Tibial artery (tissue), 4 donors: ENCODE data around the gene MRPL36.

Experiments used
- DNase-seq, 2 donors: peaks; one replicate each; pipeline ENCODE4 v3.0.0-alpha.2; 2019
- H3K27ac ChIP-seq, 2 donors: fragments of 200-600 bp; sonication (generic) in 1 of 2; 1 replicate in 1 of 2; 2 replicates in 1 of 2; pipeline ENCODE4 v1.5.1; 2018 to 2019; ENCODE audit warnings: mild to moderate bottlenecking in 1 of 2
- H3K27me3 ChIP-seq, 2 donors: fragments of 200-600 bp; sonication (generic) in 1 of 2; one replicate each; pipeline versions ENCODE4 v1.5.1 to v1.6.0; 2016 to 2019
- H3K36me3 ChIP-seq, 3 donors: fragments of 200-600 bp; sonication (generic) in 2 of 3; one replicate each; pipeline ENCODE4 v1.5.1; 2016 to 2019; ENCODE audit warnings: mild to moderate bottlenecking in 2 of 3
- H3K4me1 ChIP-seq, 4 donors: fragments of 200-600 bp; sonication (generic) in 2 of 4; 1 replicate in 3 of 4; 2 replicates in 1 of 4; pipeline ENCODE4 v1.5.1; 2016 to 2019
- H3K4me3 ChIP-seq, 2 donors: fragments of 200-600 bp; sonication (generic) in 1 of 2; 1 replicate in 1 of 2; 2 replicates in 1 of 2; pipeline ENCODE4 v1.5.1; 2018 to 2019; ENCODE audit warnings: mild to moderate bottlenecking in 2 of 2
- H3K9me3 ChIP-seq, 3 donors: fragments of 200-600 bp; sonication (generic) in 1 of 3; one replicate each; pipeline ENCODE4 v1.5.1; 2016 to 2019
- CTCF ChIP-seq, 2 experiments: fragments of 200-600 bp in 1 of 2; fragments of 450-650 bp in 1 of 2; IDR thresholded peaks; one replicate each; pipeline ENCODE4 v1.5.1; 2017 to 2019; ENCODE audit warnings: antibody characterized with exemption in 2 of 2, mild to moderate bottlenecking in 1 of 2, moderate library complexity in 1 of 2
- intact Hi-C: fragments of 100-400 bp; cut with DNase I; formaldehyde crosslinking; loops from one replicate; pipeline ENCODE4 v1.15.0; 2023; ENCODE audit warnings: low total_unique reads

MRPL36 gene

GRCh38 chr5:1783216-1783554 is 16.5 kb downstream of the MRPL36 start:
- H3K36me3 ChIP-seq: no peaks in the 10 kb centered on the region
- intact Hi-C loops: no loop called here
- no peaks in the 10 kb centered on the region for H3K9me3 ChIP-seq
- H3K27me3 ChIP-seq: peaks cover 0 to 48% of the 10 kb centered on the region in 2 donors
- DNase-seq: peak in 1 of 2 donors; percentile 10
- no peak overlapping the region for H3K27ac ChIP-seq
- H3K4me1 ChIP-seq: no peaks in the 10 kb centered on the region
- no peak for TF ChIP-seq CTCF (IDR thresholded peaks at IDR 0.05)
- no peak overlapping the region for H3K4me3 ChIP-seq

GRCh38 chr5:1782385-1783215 is 17.0 kb downstream of the MRPL36 start:
- no peak overlapping the region for H3K27ac ChIP-seq
- H3K4me3 ChIP-seq: no peak overlapping the region
- H3K4me1 ChIP-seq: no peaks in the 10 kb centered on the region
- no peak for DNase-seq
- TF ChIP-seq CTCF (IDR thresholded peaks at IDR 0.05): no peak
- no peaks in the 10 kb centered on the region for H3K36me3 ChIP-seq
- intact Hi-C loops: no loop called here
- H3K9me3 ChIP-seq: no peaks in the 10 kb centered on the region
- H3K27me3 ChIP-seq: peaks cover 0 to 51% of the 10 kb centered on the region in 2 donors

GRCh38 chr5:1781726-1782384 is 17.8 kb downstream of the MRPL36 start:
- H3K36me3 ChIP-seq: no peaks in the 10 kb centered on the region
- peaks cover 0 to 45% of the 10 kb centered on the region in 2 donors for H3K27me3 ChIP-seq
- DNase-seq: peak in 1 of 2 donors; percentile 41
- H3K4me1 ChIP-seq: no peaks in the 10 kb centered on the region
- H3K4me3 ChIP-seq: no peak overlapping the region
- H3K9me3 ChIP-seq: no peaks in the 10 kb centered on the region
- no peak overlapping the region for H3K27ac ChIP-seq
- intact Hi-C loops: no loop called here
- TF ChIP-seq CTCF (IDR thresholded peaks at IDR 0.05): no peak

- H3K27me3 ChIP-seq: peaks cover 0 to 38% of the 10 kb centered on the region in 2 donors
- TF ChIP-seq CTCF (IDR thresholded peaks at IDR 0.05): no peak
- no peaks in the 10 kb centered on the region for H3K36me3 ChIP-seq
- intact Hi-C loops: no loop called here
- H3K27ac ChIP-seq: no peak overlapping the region
- H3K9me3 ChIP-seq: no peaks in the 10 kb centered on the region
- H3K4me1 ChIP-seq: no peaks in the 10 kb centered on the region
- no peak for DNase-seq
- H3K4me3 ChIP-seq: no peak overlapping the region
Observed at GRCh38 chr5:1781107-1781506, 18.5 kb downstream of the MRPL36 start.

- intact Hi-C loops: no loop called here
- Histone ChIP-seq H3K36me3 (no peaks in the 10 kb centered on the region), H3K4me3 (no peak overlapping the region), H3K9me3 (no peaks in the 10 kb centered on the region), H3K27ac (no peak overlapping the region), H3K4me1 (no peaks in the 10 kb centered on the region), H3K27me3 (peaks cover 0 to 33% of the 10 kb centered on the region in 2 donors)
- DNase-seq: no peak
- no peak for TF ChIP-seq CTCF (IDR thresholded peaks at IDR 0.05)
Observed at GRCh38 chr5:1780614-1780930, 19.1 kb downstream of the MRPL36 start.
